Measurements from ENCODE around the gene ANKRD66.
"Not testable (repeated sequence)": the region's sequence is repeated elsewhere in the genome, so short reads cannot be mapped to it uniquely, and the experiment has no call there.

ANKRD66 gene

DNA sequence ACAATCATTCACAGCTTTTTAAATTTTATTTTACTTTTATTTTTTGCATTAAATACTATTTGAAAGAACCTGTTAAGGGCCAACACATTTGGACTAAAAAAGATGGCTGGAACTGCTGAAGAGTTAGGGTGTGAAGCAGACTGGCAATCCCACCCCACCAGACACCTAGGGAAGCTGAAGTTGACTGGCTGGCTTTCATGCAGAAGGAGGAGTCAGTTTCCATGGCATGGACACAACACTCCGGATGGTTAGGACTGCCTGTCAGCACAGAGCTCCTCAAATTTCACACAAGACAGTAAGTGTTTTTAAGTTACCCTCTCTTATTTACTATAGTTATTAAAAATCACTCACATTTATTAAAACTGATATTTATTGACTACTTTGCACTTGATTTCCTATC lies at the start of gene ANKRD66:
Gene ANKRD66, plus strand, starts transcription at position 238 of the 400 bp plus-strand sequence. CDS start 5,016 bp downstream, outside the sequence.
- FAIRE-seq: no peak

DNA sequence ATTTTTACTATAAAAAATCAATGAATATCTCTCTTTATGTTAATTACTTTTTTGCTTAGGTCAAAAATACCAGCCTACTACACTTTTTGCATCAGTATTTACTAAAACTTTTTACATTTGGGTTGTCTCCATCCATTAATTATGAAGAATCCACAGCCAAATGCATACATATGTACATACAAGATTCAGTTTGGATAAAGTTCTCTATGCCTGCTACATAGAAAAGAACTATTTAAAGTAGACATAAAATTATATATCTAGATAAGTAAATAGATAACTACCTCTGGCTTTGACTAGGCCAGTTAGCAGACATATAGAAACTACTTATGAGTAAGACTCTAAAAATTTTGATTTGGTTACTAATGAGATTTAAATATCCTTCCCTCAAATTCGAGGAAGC lies 46.8 kb upstream of the ANKRD66 start:
- no peak for FAIRE-seq

DNA sequence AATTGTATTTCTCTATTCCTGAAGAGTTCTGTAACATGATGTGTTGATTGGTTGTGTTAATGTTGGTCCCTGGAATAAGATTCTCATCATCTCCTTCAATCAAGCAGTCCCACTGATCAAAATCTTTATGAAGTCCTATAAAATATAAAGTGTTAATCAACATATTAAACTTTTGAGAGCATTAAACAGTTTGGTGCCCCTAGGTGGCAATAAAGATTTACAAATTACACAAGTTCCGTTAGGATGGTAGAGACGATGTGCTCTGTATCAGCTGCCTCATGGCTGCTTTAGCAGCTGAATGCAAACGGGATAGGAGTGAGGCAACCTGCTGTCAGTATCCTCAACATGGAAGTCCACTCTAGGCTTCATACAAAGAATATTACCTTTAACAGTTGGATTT lies 42.2 kb upstream of the ANKRD66 start:
- no peak for FAIRE-seq

DNA sequence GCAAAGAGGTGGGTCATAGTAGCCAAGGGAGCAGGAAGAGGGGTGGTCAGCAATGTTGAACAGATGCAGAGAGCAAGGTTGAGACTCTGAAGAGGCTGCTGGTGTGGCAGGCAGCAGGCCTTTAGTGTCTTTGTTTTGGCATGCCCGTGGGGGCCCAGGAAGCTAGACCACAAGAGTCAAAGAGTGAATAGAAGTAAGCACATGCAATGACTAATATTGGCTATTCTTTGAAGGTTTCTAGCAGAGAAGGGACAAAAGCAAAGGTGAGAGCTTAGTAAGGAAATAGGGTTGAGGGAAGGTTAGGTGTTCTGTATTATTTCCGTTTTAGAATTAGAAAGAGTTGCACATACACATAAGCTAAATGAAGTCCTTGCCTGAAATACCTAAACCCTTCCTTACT lies 40.3 kb upstream of the ANKRD66 start:
- no peak for FAIRE-seq

DNA sequence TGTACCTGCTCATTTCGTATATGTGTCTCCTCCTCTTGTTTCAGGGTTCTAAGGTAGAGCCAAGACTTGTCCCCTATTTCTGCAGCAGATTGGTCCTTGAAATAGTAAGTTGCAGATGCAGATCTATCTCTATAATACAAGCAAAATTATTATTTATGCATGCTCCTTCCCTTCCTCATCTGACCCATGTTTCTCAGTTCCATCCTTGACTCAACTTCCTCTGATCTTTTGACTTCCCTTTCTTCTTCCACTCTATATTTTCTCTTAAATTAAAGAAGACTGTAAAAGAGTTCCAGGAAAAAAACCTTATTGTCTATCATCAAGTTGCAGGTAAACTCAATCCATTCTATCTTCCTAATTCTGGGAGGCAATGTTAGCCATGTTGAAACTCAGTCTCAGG lies 35.2 kb upstream of the ANKRD66 start:
- no peak for FAIRE-seq

DNA sequence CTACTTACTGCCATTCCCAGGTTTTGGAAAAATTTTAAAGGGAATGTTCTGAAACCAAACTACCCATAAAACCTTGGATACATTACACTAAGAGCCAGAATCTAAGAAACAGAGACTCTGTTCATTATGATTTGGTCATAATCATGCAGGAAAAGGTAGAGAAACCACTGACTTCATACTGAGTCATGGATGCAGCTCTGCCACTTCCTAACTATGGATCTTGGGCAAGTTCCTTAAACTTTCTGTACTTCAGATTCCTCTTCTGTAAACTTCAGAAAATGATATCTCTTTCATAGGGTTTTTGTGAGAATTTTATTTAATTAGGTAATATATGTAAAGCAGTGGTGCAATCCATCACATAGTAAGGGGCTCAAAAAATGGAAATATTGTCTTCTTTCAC lies 31.6 kb upstream of the ANKRD66 start:
- no peak for FAIRE-seq

DNA sequence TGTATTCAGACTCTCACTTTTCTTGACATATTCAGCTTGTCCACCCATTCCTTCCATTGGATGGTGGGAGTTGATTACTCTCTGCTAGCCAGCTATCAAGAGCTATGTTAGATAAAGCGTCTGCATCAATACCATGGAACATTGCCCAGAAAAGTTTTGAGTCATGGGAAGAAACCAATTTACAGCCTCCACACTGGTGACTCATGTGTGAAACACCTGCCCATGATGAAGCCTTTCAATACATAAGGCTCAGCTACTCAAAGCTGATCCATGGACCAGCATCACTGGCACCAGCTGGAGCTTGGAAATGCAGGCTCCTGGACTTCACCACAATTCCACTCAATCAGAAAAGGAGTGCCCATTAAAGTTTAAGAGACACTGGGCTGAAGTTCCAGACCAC lies 27.6 kb upstream of the ANKRD66 start:
- FAIRE-seq: no peak

DNA sequence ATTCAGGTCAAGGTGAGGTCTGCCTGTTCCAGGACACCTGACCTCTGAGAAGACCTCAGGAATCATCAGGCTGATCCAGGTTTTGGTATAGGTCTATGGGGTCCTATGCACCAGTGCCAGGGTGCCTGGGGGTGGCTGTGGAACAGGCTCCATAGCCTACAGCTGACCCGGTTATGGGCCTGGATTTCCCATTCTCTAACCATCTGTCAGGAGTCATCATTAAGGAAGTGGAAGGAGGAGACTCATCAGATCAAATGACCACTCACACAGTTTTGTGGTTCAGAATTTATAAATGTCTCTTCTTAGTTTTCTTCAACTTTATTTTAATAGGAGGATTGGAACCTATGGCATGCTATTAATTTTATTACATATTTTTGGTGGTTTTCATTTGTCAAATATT lies 26.3 kb upstream of the ANKRD66 start:
- no peak for FAIRE-seq

DNA sequence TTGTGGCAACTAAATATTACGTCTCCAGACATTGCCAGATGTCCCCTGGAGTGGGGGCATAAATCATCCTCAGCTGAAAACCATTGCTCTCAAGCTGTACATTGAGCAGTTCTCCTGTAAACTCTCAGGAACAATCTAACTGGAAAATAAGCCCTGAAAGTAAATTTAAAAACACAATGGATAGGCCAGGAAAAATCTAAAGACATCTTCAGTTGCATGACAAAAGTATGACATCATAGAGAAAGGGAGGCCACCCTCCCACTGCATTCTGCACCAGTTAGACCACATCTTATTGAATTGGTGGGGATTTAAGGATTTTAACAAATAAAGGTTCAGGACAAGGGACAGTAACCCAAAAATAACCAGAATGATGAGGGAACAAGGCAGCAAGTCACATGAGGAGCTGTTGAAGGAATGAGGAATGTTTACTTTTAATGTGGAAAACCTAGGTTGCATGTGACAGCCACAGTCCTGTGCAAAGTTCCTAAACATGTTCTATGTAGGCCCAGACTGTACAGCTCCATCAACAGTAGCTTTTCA lies 16.9 kb upstream of the ANKRD66 start:
- no peak for FAIRE-seq

DNA sequence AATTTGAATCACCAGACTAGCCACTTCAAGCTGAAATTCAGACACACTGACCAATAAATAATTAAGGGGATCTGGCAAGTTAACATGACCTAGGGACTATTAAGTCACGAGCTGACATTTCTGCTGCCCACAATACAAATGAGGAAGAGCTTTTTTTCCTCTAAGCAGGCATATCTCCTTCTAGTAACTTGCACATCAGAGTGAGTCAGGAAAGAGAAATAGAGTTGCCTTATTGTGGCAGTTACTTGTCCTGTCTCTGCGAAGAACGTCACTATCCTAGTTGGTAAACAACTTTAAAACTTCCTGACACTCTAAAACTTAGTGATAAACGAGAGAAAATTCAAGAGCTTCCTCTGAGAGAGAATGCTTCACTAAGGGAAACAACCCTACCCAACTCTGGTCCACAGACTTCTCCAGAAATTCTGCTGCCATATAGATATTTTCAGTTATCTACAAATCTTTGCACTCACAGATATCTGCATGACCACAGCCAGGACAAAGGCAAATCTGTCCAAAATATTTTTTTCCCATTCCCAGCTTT lies 15.7 kb upstream of the ANKRD66 start:
- no peak for FAIRE-seq

DNA sequence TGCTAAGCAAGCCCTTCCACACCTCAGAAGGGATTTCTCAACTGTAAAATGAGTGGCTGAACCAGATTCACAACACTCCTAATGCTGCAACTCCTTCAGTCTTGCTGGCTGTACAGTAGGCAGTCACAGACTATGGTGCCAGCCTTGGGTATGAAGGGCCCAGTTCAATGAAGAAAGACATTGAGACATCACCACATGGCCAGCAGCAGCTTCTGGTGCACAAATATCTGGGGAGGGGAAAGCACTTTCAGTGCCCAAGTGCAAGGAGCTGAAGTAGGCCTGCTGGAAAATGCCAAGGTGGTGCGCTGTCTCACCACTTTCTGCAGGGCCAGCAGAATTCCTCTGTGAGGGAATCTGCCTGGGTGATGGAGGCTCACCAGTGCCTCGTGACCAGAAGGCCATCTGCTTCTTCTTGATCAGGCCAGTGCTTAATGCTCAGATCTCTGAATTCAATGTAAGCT lies 13.4 kb upstream of the ANKRD66 start:
- no peak for FAIRE-seq

DNA sequence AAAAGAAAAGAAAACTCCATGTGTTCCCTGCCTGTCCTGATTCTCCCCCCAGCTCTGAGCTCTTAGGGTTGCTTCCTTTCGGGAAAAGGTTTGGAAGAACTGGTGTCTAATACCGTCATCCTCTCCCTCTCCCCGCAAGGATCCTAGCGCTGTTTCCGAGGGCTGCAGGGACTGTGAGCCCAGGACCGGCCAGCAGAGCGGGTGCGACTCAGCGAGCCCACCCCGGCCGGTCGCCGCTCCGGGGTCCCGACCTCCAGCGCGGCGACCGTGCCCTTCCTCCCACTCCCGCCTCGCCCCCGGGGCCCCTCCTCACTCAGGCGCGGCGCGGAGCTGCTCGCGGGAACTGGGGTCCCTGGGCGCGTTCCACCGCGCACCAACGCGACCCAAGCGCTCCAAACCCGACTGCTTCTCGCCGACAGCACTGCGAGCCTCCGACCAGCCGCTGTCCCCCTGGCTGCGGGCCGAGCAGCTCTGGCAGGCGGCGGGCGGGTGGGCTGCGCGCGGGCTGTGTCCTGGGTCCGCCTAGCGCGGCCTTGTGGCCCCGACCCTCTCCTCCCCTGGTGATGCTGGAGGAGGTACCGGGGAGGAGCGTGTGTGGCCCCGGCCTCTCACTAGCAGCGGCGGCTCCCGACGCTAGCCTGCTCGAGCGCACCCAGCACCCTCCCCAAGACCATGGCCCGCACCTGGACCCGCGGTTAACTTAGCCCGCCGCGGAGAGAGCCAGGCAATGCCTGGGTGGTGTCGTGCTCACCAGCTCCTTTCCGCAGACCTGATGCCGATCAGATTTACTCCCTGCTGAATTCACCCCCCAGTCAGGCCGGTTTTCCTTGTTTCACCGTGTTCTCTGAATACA lies 11.6 kb upstream of the ANKRD66 start, which contains the start of gene PLA2G7:
Gene PLA2G7, minus strand, starts transcription at position 509 of the 853 bp plus-strand sequence. CDS start 12,484 bp downstream, outside the sequence.
- FAIRE-seq: no peak

DNA sequence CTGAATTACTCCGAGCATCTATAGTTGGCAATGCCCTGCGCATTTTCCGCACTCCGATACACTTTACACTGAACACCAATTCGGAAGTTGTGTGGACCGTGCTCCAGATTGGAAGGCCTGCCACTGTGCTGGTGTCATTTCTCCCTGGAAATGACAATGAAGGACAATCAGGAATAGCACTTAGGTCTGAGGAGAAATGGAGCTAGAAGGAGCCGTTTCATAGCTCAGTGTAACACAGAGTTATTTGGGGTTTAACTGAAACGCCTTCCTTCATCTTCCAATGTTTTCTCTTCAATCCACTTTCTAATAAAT lies 11.1 kb upstream of the ANKRD66 start:
- FAIRE-seq: no peak

DNA sequence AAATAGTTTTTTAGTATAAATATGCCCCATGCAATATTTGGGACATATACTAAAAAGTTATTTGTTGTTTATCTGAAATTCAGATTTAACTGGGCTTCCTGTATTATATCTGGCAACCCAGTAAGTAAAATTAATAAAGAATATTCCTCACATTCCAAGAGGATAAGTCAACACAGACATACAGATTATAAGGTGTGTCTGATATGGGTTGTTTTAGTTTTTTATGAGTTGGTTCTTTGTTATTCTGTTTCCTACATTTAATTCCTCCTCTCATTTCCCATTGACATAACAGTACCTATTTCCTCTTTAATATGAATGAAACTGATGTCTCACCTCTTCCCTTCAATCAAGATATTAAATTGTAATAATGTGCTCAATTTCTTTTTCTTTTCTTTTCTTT lies 9.8 kb upstream of the ANKRD66 start:
- FAIRE-seq: no peak

DNA sequence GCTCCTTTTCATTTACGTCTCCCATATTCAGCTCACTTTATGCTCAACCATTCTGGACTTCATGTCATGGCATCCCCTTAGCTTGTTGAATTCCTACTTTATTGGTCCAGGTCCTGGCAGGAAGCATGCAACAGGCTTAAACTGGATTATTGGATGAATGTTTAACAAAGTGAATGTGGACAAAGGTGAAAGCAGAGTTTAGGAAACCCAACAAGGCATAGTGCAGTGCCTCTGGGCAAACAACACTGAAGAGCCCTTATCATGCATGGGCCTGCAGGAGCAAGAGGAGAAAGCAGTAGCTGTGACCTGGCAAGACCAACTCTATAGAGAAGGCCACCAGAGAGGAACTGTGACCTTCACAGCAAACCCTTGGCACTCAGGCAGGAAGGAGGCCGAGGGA lies 5.3 kb upstream of the ANKRD66 start:
- no peak for FAIRE-seq

DNA sequence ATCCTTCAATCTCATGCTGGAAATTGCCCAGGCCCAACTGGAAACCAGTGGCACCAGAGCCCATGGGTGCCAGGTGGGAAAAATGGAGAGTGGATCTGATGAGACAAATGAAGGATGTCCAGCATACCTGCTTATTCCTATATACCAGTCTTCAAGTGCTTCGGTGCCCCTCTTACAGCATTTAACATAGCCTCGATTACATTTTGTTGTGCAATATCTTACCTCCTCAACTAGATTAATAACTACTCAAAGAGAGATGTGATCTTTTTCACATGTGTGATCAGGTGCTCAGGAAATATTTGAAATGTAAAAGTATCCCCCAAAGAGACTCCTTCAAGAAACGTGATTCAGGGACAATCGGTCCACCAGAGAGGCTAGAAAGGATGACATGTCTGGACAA lies 4.8 kb upstream of the ANKRD66 start:
- no peak for FAIRE-seq

DNA sequence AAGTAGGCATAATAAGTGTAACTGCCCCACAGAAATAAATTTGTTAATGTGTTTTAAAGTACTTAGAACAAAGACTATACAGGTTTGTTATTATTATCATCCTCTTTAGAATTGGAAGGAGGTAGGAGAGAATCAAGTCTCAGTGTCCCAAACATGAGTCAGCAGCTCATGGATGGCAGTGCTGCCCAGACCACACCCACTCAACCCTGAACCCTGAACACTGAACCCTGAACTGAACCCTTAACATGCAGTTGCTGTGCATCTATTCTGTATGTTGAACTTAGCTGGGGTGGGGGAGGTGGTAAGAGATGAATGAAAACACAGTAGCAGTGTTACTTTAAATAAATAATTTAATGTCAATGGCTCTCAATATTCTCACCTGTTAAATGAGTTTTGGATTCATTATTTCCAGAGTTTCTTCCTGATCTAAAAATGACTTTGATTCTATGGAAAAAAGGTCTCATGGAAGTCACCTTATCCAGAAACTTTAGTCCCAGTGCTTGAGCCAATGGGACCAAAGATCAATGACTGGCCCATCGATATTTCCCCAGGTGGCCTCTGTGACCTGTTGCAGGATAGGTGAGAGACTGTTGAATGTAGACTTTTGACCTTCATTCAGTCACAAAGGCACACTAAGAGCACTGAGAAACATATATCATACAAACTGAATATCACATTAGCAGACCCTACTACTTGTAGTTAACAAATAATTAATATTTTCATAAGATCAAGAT lies 3.1 kb upstream of the ANKRD66 start:
- FAIRE-seq: no peak

DNA sequence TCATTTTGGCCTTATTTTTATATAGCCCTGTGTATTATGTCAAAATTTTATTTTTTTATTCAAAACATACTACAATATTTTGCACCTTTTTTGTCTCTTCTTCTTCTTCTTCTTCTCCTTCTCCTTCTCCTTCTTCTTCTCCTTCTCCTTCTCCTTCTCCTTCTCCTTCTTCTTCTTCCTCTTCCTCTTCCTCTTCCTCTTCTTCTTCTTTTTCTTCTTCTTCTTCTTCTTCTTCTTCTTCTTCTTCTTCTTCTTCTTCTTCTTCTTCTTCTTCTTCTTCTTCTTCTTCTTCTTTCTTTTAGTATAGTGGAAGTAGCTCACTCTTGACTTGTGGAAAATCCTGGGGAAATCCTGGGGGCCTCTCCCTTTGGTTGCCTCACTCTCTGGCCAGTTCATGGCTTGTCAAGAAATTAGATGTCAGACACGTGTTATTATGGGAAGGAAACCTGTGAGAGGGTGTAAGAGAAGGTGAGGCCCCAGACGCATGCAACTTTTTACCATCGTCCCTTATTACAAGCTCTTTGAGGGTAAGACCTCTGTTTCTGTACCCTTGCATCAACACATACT lies 2.5 kb upstream of the ANKRD66 start:
- not testable (repeated sequence) for FAIRE-seq

DNA sequence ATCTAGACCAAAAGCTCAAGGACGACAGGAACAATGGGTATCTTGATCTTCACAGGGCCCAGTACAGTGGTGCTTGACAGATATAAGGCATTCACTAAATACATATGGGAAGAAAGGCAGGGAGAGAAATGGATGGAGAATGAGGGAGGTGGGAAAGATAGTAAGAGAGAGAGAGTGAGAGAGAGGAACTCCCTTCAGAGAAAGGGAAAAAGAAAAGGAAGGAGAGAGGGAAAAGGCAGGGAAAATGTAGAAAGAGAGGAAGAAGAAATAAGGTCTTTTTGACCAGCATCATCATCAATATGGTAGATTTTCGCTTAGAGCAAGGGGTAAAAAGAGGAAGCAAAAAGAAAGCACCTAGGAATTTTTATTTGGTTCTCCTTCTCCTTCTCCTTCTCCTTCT lies 760 bp upstream of the ANKRD66 start:
- no peak for FAIRE-seq

DNA sequence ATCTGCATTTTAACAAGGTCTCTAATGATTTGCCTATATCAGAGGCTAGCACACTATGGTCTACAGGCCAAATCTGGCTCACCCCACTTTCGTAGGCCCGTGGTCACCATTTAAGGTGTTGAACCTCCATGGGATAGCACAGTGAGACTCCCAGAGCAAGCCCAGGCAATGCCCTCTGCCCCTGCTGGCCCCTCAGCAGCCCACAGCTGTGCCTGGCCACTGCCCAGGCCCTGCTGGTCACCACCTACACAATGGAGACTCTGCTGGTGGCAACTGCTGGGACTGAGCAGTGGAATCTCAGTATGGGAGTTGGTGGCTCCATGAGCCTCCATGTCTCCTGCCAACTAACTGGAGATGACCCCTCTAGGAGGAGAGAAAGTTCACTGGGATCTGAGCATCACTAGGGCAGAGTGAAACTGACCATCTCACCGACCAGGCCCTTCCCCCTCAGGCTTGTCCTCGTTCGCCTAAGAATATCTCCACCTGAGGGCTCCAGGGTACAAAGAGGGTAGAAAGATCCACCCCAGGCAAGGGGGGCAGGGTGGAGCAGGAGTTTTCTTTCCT lies 2.3 kb downstream of the ANKRD66 start:
- no peak for FAIRE-seq

DNA sequence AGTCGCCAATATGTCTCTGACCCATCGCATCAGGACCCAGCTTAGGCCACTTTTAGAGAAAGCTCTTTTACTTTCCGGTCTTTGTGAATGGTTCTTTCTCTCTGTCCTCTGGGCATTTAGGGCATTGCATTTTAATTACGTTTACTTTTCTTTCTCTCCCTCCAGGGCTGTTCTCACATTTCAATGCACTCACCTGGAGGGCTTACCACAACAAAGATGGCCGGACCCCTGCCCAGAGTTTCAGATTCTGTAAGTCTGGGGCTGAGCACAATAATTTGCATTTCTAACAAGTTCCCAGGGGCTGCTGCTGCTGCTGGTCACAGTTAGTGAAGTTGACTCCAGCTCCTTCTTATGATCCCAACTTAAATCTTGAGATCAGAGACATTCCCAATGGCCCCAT lies 3.0 kb downstream of the ANKRD66 start:
- FAIRE-seq: no peak

DNA sequence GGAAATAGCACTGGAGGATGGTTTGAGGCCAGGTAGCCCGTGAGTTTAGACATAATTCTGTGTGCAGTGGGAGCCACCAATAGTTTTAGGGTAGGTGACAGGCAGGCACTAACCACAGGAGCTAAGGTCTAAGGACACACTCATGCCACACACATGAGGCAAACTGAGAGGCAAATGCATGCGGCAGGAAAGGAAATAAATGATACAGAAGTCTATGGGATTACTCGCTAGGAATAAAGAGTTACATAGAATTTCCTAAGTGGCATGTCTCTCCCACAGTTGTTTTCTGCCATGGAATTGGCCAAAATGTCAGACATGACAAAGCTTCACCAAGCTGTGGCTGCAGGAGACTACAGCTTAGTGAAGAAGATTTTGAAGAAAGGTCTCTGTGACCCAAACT lies 4.9 kb downstream of the ANKRD66 start:
- no peak for FAIRE-seq

DNA sequence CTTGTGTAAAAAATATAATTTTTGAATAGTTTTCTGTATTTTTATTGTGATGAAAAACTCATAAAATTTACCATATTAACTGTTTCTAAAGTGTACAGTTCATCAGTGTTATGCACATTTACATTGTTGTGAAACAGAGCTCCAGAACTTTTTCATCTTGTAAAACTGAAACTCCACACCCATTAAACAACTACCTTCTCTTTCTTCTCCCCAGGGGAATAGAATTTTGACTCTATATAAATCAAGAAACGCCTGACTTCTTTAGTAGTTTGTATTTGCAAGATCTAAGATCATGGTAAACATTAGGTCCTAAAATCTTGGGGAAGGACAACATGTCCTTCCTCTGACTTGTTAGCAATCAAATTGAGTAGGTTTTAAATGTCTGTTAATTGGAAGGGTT lies 9.1 kb downstream of the ANKRD66 start:
- FAIRE-seq: no peak
